H1 (cell line): ENCODE data around the gene CD160. TPM values are rescaled to one million over a fixed set of nuclear protein-coding genes. Genes with fewer than 3 reads are reported as not detected.

Source experiments
- CTCF ChIA-PET: fragments of 300-600 bp; sonication (Branson Sonifier 250); formaldehyde crosslinking; loops from one replicate; lab custom pipeline; 2021; ENCODE audit not compliant: partially characterized antibody; lab: Charles Lee
- POLR2A ChIA-PET: fragments of 300-600 bp; sonication (Branson Sonifier 250); formaldehyde crosslinking; loops from one replicate; lab custom pipeline; 2021; ENCODE audit warnings: inconsistent platforms; ENCODE audit not compliant: partially characterized antibody; lab: Charles Lee
- DNase-seq, 2 experiments: peaks; one replicate each; pipeline versions ENCODE4 v3.0.0 to v3.0.0-alpha.2; 2010 to 2022; ENCODE audit warnings: low spot score in 2 of 2, low read depth in 1 of 2, mixed read lengths in 1 of 2
- FAIRE-seq: peaks from 2 replicates; lab custom pipeline; 2011; peaks lifted over from hg19 to GRCh38; lab: Jason Lieb, UNC
- H2AFZ ChIP-seq: 2 replicates; pipeline ENCODE4 v1.8.1; 2012; ENCODE audit warnings: low read length, inconsistent platforms
- H2AK5ac ChIP-seq: 2 replicates; pipeline ENCODE4 v1.6.1; 2013; ENCODE audit warnings: low read depth, low read length
- H2BK120ac ChIP-seq: replicated peaks from 2 replicates; pipeline ENCODE3; 2013; ENCODE audit warnings: low read depth, low read length, inconsistent platforms
- H2BK12ac ChIP-seq: 2 replicates; pipeline ENCODE4 v1.6.1; 2013; ENCODE audit warnings: low read depth, low read length
- H2BK15ac ChIP-seq: 2 replicates; pipeline ENCODE4 v1.6.1; 2013; ENCODE audit warnings: low read length
- H2BK20ac ChIP-seq: 2 replicates; pipeline ENCODE4 v1.6.1; 2013; ENCODE audit warnings: low read length
- H2BK5ac ChIP-seq: 2 replicates; pipeline ENCODE4 v1.6.1; 2013; ENCODE audit warnings: low read depth, low read length
- H3K14ac ChIP-seq: 2 replicates; pipeline ENCODE4 v1.6.1; 2013; ENCODE audit warnings: inconsistent platforms; ENCODE audit not compliant: insufficient read length
- H3K18ac ChIP-seq: 2 replicates; pipeline ENCODE4 v1.6.1; 2013; ENCODE audit warnings: low read length; ENCODE audit errors: extremely low read depth
- H3K23ac ChIP-seq: 2 replicates; pipeline ENCODE4 v1.6.1; 2013; ENCODE audit warnings: inconsistent platforms; ENCODE audit not compliant: insufficient read length
- H3K23me2 ChIP-seq: 2 replicates; pipeline ENCODE4 v1.6.1; 2013; ENCODE audit warnings: low read depth, low read length
- H3K27ac ChIP-seq: 2 replicates; pipeline ENCODE4 v1.6.1; 2011; ENCODE audit warnings: low read depth, low read length, inconsistent platforms
- H3K27me3 ChIP-seq, 4 experiments: replicated peaks in 1 of 4; 1 replicate in 1 of 4; 2 replicates in 3 of 4; pipeline versions ENCODE4 v1.6.1 to v1.8.1; 2011 to 2013; ENCODE audit warnings: low read length in 3 of 4, mild to moderate bottlenecking in 3 of 4, inconsistent platforms in 2 of 4, mixed read lengths in 2 of 4, moderate library complexity in 1 of 4; ENCODE audit not compliant: control insufficient read depth in 3 of 4, insufficient read depth in 3 of 4; ENCODE audit errors: extremely low read depth in 1 of 4
- H3K36me3 ChIP-seq, 4 experiments: 2 replicates each; pipeline versions ENCODE4 v1.6.1 to v1.8.1; 2011 to 2013; ENCODE audit warnings: mild to moderate bottlenecking in 4 of 4, low read length in 3 of 4, moderate library complexity in 2 of 4, control low read depth in 1 of 4, inconsistent platforms in 1 of 4; ENCODE audit not compliant: insufficient read depth in 4 of 4, control insufficient read depth in 2 of 4
- H3K4ac ChIP-seq: replicated peaks from 2 replicates; pipeline ENCODE3; 2013; ENCODE audit warnings: low read length, low read depth, mixed read lengths, inconsistent platforms; ENCODE audit not compliant: insufficient read length
- H3K4me1 ChIP-seq, 4 experiments: replicated peaks in 1 of 4; 1 replicate in 1 of 4; 2 replicates in 3 of 4; pipeline versions ENCODE4 v1.6.1 to v1.8.1; 2011 to 2013; ENCODE audit warnings: low read length in 3 of 4, inconsistent platforms in 2 of 4, mixed read lengths in 1 of 4; ENCODE audit not compliant: insufficient read depth in 4 of 4, control insufficient read depth in 3 of 4
- H3K4me2 ChIP-seq, 2 experiments: 2 replicates each; pipeline versions ENCODE4 v1.6.1 to v1.8.1; 2011 to 2013; ENCODE audit warnings: low read depth in 2 of 2, low read length in 2 of 2, control low read depth in 1 of 2, inconsistent platforms in 1 of 2, mild to moderate bottlenecking in 1 of 2; ENCODE audit not compliant: insufficient read depth in 1 of 2
- H3K4me3 ChIP-seq, 4 experiments: fragments of 200-600, 300-600 bp in 1 of 4; sonication (generic), shearing (Covaris generic), sonication (Bioruptor Twin) in 1 of 4; 2 replicates each; pipeline versions ENCODE4 v1.5.1 to v1.8.1; 2011 to 2016; ENCODE audit warnings: low read length in 4 of 4, low read depth in 3 of 4, control low read depth in 2 of 4, inconsistent platforms in 2 of 4, mild to moderate bottlenecking in 2 of 4, mixed read lengths in 1 of 4, moderate library complexity in 1 of 4; ENCODE audit not compliant: insufficient read depth in 2 of 4; ENCODE audit errors: extremely low read depth in 1 of 4
- H3K56ac ChIP-seq: replicated peaks from 2 replicates; pipeline ENCODE3; 2013; ENCODE audit warnings: low read depth, mild to moderate bottlenecking, mixed read lengths, low read length, inconsistent platforms; ENCODE audit not compliant: insufficient read length
- H3K79me1 ChIP-seq: 2 replicates; pipeline ENCODE4 v1.6.1; 2013; ENCODE audit warnings: low read depth, low read length, control low read depth
- H3K79me2 ChIP-seq, 2 experiments: 2 replicates each; pipeline versions ENCODE4 v1.6.1 to v1.8.1; 2012 to 2013; ENCODE audit warnings: low read length in 2 of 2, mild to moderate bottlenecking in 2 of 2, inconsistent platforms in 1 of 2; ENCODE audit not compliant: insufficient read depth in 2 of 2, control insufficient read depth in 1 of 2
- H3K9ac ChIP-seq, 4 experiments: replicated peaks in 1 of 4; 1 replicate in 1 of 4; 2 replicates in 3 of 4; pipeline versions ENCODE4 v1.6.1 to v1.8.1; 2011 to 2013; ENCODE audit warnings: low read depth in 3 of 4, low read length in 3 of 4, control low read depth in 2 of 4, mild to moderate bottlenecking in 2 of 4, moderate library complexity in 2 of 4, inconsistent platforms in 1 of 4; ENCODE audit errors: extremely low read depth in 1 of 4
- H3K9me3 ChIP-seq, 2 experiments: 2 replicates each; pipeline versions ENCODE4 v1.6.1 to v1.8.1; 2012 to 2013; ENCODE audit warnings: mild to moderate bottlenecking in 2 of 2, moderate library complexity in 2 of 2, control low read depth in 1 of 2, inconsistent platforms in 1 of 2, low read depth in 1 of 2, low read length in 1 of 2, mixed read lengths in 1 of 2; ENCODE audit not compliant: insufficient read depth in 2 of 2
- H4K20me1 ChIP-seq, 2 experiments: replicated peaks in 1 of 2; 2 replicates each; pipeline versions ENCODE3 to v1.8.1; 2011 to 2013; ENCODE audit warnings: inconsistent platforms in 2 of 2, low read length in 2 of 2, mild to moderate bottlenecking in 1 of 2; ENCODE audit not compliant: insufficient read depth in 2 of 2, control insufficient read depth in 1 of 2
- H4K5ac ChIP-seq: 2 replicates; pipeline ENCODE4 v1.6.1; 2013; ENCODE audit warnings: low read length, low read depth, mixed read lengths, inconsistent platforms; ENCODE audit not compliant: insufficient read length
- H4K8ac ChIP-seq: 2 replicates; pipeline ENCODE4 v1.8.0; 2013; ENCODE audit warnings: mild to moderate bottlenecking, moderate library complexity, low read length, inconsistent platforms; ENCODE audit not compliant: insufficient read depth; ENCODE audit errors: extremely low read depth
- H4K91ac ChIP-seq: replicated peaks from 2 replicates; pipeline ENCODE3; 2013; ENCODE audit warnings: low read length, mixed read lengths, inconsistent platforms; ENCODE audit not compliant: insufficient read length
- CBX5 ChIP-seq: fragments of 300-800, 300-1000 bp; sonication (generic); IDR thresholded peaks from 2 replicates; pipeline ENCODE4 v1.7.1; 2016; ENCODE audit warnings: antibody characterized with exemption, low read length, low read depth
- CHD1 ChIP-seq: IDR thresholded peaks from 2 replicates; pipeline ENCODE4 v1.6.1; 2012; ENCODE audit warnings: low read depth, low read length, improper control_type of control experiment
- EZH2 ChIP-seq: fragments of 200-600 bp; sonication (generic); IDR thresholded peaks from 2 replicates; pipeline ENCODE4 v1.7.1; 2012; ENCODE audit warnings: low read depth, mild to moderate bottlenecking, moderate library complexity, low read length, inconsistent platforms; ENCODE audit not compliant: severe bottlenecking
- FOSL1 ChIP-seq: IDR thresholded peaks from 2 replicates; pipeline ENCODE4 v1.6.1; 2011; ENCODE audit warnings: mild to moderate bottlenecking, low read depth, low read length, moderate library complexity; ENCODE audit not compliant: insufficient read depth
- HDAC2 ChIP-seq, 2 experiments: fragments of 300-600 bp in 1 of 2; sonication (generic) in 1 of 2; IDR thresholded peaks; 2 replicates each; pipeline ENCODE4 v1.6.1; 2011 to 2012; ENCODE audit warnings: low read depth in 2 of 2, low read length in 2 of 2, mild to moderate bottlenecking in 2 of 2, moderate library complexity in 2 of 2, borderline replicate concordance in 1 of 2, inconsistent platforms in 1 of 2
- MAFK ChIP-seq: IDR thresholded peaks from 2 replicates; pipeline ENCODE4 v1.6.1; 2012; ENCODE audit warnings: low read depth, mild to moderate bottlenecking, improper control_type of control experiment, low read length
- RXRA ChIP-seq: IDR thresholded peaks from 2 replicates; pipeline ENCODE4 v1.6.1; 2011; ENCODE audit warnings: low read depth, mild to moderate bottlenecking, low read length, moderate library complexity; ENCODE audit not compliant: insufficient read depth
- SAP30 ChIP-seq: fragments of 300-600 bp; sonication (generic); IDR thresholded peaks from 2 replicates; pipeline ENCODE4 v1.7.1; 2012; ENCODE audit warnings: low read length, moderate library complexity, mild to moderate bottlenecking, inconsistent platforms; ENCODE audit not compliant: insufficient read depth, insufficient replicate concordance
- SP1 ChIP-seq: IDR thresholded peaks from 2 replicates; pipeline ENCODE4 v1.6.1; 2011; ENCODE audit warnings: low read depth, low read length
- whole genome bisulfite sequencing, 2 experiments: shearing (Covaris generic) in 1 of 2; methylation state at CpG; one replicate each; pipeline versions ENCODE4 v1.1.6 to v1.1.7; 2013 to 2015; ENCODE audit warnings: low lambda C conversion rate in 2 of 2, mixed read lengths in 2 of 2, inconsistent platforms in 1 of 2, low coverage in 1 of 2, missing lambda C conversion rate in 1 of 2; ENCODE audit not compliant: insufficient replicate concordance in 2 of 2, insufficient coverage in 1 of 2, insufficient read length in 1 of 2; ENCODE audit errors: extremely low coverage in 1 of 2, missing lambda C conversion rate in 1 of 2; 5-methylcytosine and 5-hydroxymethylcytosine counted together
- polyA plus RNA-seq, 7 experiments: library from polyadenylated mRNA; depleted of rRNA in 3 of 7; stranded (reverse) in 5 of 7; unstranded in 2 of 7; fragments of >200 nt in 5 of 7; fragments of 200-250 nt in 2 of 7; gene quantifications; 1 replicate in 5 of 7; 2 replicates in 1 of 7; 4 replicates in 1 of 7; pipeline versions ENCODE4 v1.2.1 to v1.2.3, GENCODE V29; 2011 to 2013; ENCODE audit warnings: missing spikeins in 2 of 7, mixed read lengths in 2 of 7
- total RNA-seq: library from RNA; stranded (reverse); fragmentation: NEBNext Ultra II Directional; extraction: Animal tissue kit (Norgen Biotek cat#: 25700); gene quantifications from 2 replicates; pipeline ENCODE4 v1.2.1, GENCODE V29; 2021

The CD160 gene
- total and polyA plus RNA-seq, 2 of the 8 experiments (the other 6 are each of a cell fraction or from before 2014, with no cell fraction given), result not detected

GRCh38 chr1:145710291-145711027 lies 8.8 kb upstream of the CD160 start:
- Histone ChIP-seq H3K4me1 (peaks cover 0 to 10% (median 5%) of the 10 kb centered on the region in 4 experiments; a peak in 6 of 7 replicates), H4K20me1 (no peaks in the 10 kb centered on the region), H2BK5ac (no peak overlapping the region), H2AFZ (no peak overlapping the region), H2BK15ac (no peak overlapping the region), H3K79me2 (no peaks in the 10 kb centered on the region), H2AK5ac (no peak overlapping the region), H3K4ac (no peak overlapping the region), H3K9me3 (no peaks in the 10 kb centered on the region), H4K8ac (no peak overlapping the region), H3K4me2 (no peak overlapping the region), H2BK20ac (no peak overlapping the region), H3K56ac (no peak overlapping the region), H3K18ac (no peak overlapping the region), H3K27ac (no peak overlapping the region), H2BK120ac (no peak overlapping the region), H4K91ac (no peak overlapping the region), H2BK12ac (no peak overlapping the region), H3K23ac (no peak overlapping the region), H3K27me3 (no peaks in the 10 kb centered on the region), H3K79me1 (no peaks in the 10 kb centered on the region), H4K5ac (no peak overlapping the region), H3K9ac (no peak overlapping the region), H3K4me3 (no peak overlapping the region), H3K14ac (no peak overlapping the region), H3K23me2 (no peaks in the 10 kb centered on the region), H3K36me3 (no peaks in the 10 kb centered on the region)
- CTCF ChIA-PET, result interaction anchor here (2.4 kb wide), 1 partner anchor 10 kb away, joined by 20 read pairs; no protein-coding TSS in a partner anchor
- no peak for FAIRE-seq
- POLR2A ChIA-PET, result no interaction called here
- no peak for DNase-seq
- no peak for TF ChIP-seq MAFK
- TF ChIP-seq RXRA, result no peak
- no peak for TF ChIP-seq CBX5
- no peak for TF ChIP-seq SP1
- no peak for TF ChIP-seq EZH2
- TF ChIP-seq CHD1, result no peak
- TF ChIP-seq HDAC2 (IDR thresholded peaks at IDR 0.05; ENCODE audit: borderline replicate concordance in 1 of 2, low read depth in 2 of 2, low read length in 2 of 2), result no peak
- no peak for TF ChIP-seq FOSL1
- no peak for TF ChIP-seq SAP30
- WGBS, 2 experiments, result 86% methylated on average over 4 of the region's 4 CpGs; no CpG with 5 or more reads in 1 of the 2 experiments
